ENCODE measurements around the gene MYO9B. TPM values are rescaled to one million over a fixed set of nuclear protein-coding genes. Genes with fewer than 3 reads are reported as not detected.
A peak's percentile ranks its signal among the peaks of the same experiment; 100 is the strongest.

The MYO9B gene
- total RNA-seq, 2 donors from 2014 or later = 69.9 to 82.2 TPM

- intact Hi-C loops (cut with DNase I, micrococcal nuclease) = no loop called here
- ATAC-seq = no peak
- no peak for DNase-seq
Measured at GRCh38 chr19:17058236-17058635, 17.3 kb upstream of the MYO9B start.

GRCh38 chr19:17060802-17061201, 14.8 kb upstream of the MYO9B start:
- no peak for ATAC-seq
- intact Hi-C loops (cut with DNase I, micrococcal nuclease) = loop anchor here in 1 of 2 donors (10.0 kb wide), 1 partner anchor 224 kb away; the partner anchor contains the start of gene ANKLE1

GRCh38 chr19:17061205-17061604, 14.4 kb upstream of the MYO9B start:
- ATAC-seq = peak; percentile 75
- intact Hi-C loops (cut with DNase I, micrococcal nuclease) = loop anchor here in 1 of 2 donors (10.0 kb wide), 1 partner anchor 224 kb away; the partner anchor contains the start of gene ANKLE1
- DNase-seq = peak in 1 of 2 donors; percentile 35

More at GRCh38 chr19:17060802-17061201, 14.8 kb upstream of the MYO9B start:
- no peak for DNase-seq

- ATAC-seq = peak; percentile 87
- peak; percentile 56 to 64 for DNase-seq
- intact Hi-C loops (cut with DNase I, micrococcal nuclease) = loop anchor here in 1 of 2 donors (10.0 kb wide), 1 partner anchor 223 kb away; the partner anchor contains the start of gene ANKLE1
Measured at GRCh38 chr19:17061691-17062090, 13.9 kb upstream of the MYO9B start.

- intact Hi-C loops (cut with DNase I, micrococcal nuclease) = loop anchor here in 1 of 2 donors (10.0 kb wide), 1 partner anchor 221 kb away; the partner anchor contains the start of gene ANKLE1
- ATAC-seq (no peak), DNase-seq (no peak)
Measured at GRCh38 chr19:17063428-17063827, 12.1 kb upstream of the MYO9B start.

- ATAC-seq (no peak), DNase-seq (no peak)
- intact Hi-C loops (cut with DNase I, micrococcal nuclease) = loop anchor here in 1 of 2 donors (10.0 kb wide), 1 partner anchor 216 kb away; the partner anchor contains the start of gene ANKLE1
Measured at GRCh38 chr19:17069193-17069592, 6.4 kb upstream of the MYO9B start.

- DNase-seq = no peak
Measured at GRCh38 chr19:17070421-17070820, 5.2 kb upstream of the MYO9B start.

GRCh38 chr19:17070912-17071311, 4.7 kb upstream of the MYO9B start:
- DNase-seq = no peak

More at GRCh38 chr19:17070421-17070820, 5.2 kb upstream of the MYO9B start:
- intact Hi-C loops (cut with DNase I, micrococcal nuclease) = loop anchor here in 1 of 2 donors (10.0 kb wide), 1 partner anchor 64 kb away; no protein-coding TSS in a partner anchor
- ATAC-seq = no peak

GRCh38 chr19:17073869-17074633, 1.5 kb upstream of the MYO9B start:
- intact Hi-C loops (cut with DNase I, micrococcal nuclease) = loop anchor here in 1 of 2 donors (10.0 kb wide), 1 partner anchor 61 kb away; no protein-coding TSS in a partner anchor
- DNase-seq = peak in 1 of 2 donors; percentile 49
- ATAC-seq = peak; percentile 7

More at GRCh38 chr19:17070912-17071311, 4.7 kb upstream of the MYO9B start:
- ATAC-seq = no peak
- intact Hi-C loops (cut with DNase I, micrococcal nuclease) = loop anchor here in 1 of 2 donors (10.0 kb wide), 1 partner anchor 64 kb away; no protein-coding TSS in a partner anchor

GRCh38 chr19:17074634-17075034, 943 bp upstream of the MYO9B start:
- intact Hi-C loops (cut with DNase I, micrococcal nuclease) = loop anchor here in 1 of 2 donors (10.0 kb wide), 1 partner anchor 60 kb away; no protein-coding TSS in a partner anchor
- DNase-seq (no peak), ATAC-seq (peak; percentile 2)

- ATAC-seq (peak; percentile 6), DNase-seq (peak; percentile 54 to 72)
- intact Hi-C loops (cut with DNase I, micrococcal nuclease) = loop anchor here in 1 of 2 donors (10.0 kb wide), 1 partner anchor 59 kb away; no protein-coding TSS in a partner anchor
Measured at GRCh38 chr19:17075864-17076542, 426 bp downstream of the MYO9B start.

GRCh38 chr19:17076543-17076991, 990 bp downstream of the MYO9B start:
- intact Hi-C loops (cut with DNase I, micrococcal nuclease) = loop anchor here in 1 of 2 donors (10.0 kb wide), 1 partner anchor 58 kb away; no protein-coding TSS in a partner anchor
- DNase-seq (peak in 1 of 2 donors; percentile 34), ATAC-seq (no peak)

GRCh38 chr19:17077447-17078028, 2.0 kb downstream of the MYO9B start:
- DNase-seq (no peak), ATAC-seq (no peak)
- intact Hi-C loops (cut with DNase I, micrococcal nuclease) = loop anchor here in 1 of 2 donors (10.0 kb wide), 1 partner anchor 57 kb away; no protein-coding TSS in a partner anchor

- intact Hi-C loops (cut with DNase I, micrococcal nuclease) = loop anchor here in 1 of 2 donors (10.0 kb wide), 1 partner anchor 57 kb away; no protein-coding TSS in a partner anchor
- ATAC-seq (no peak), DNase-seq (peak in 1 of 2 donors; percentile 36)
Measured at GRCh38 chr19:17078036-17078919, 2.7 kb downstream of the MYO9B start.

- intact Hi-C loops (cut with DNase I, micrococcal nuclease) = loop anchor here in 1 of 2 donors (10.0 kb wide), 1 partner anchor 56 kb away; no protein-coding TSS in a partner anchor
- ATAC-seq = no peak
- DNase-seq = no peak
Measured at GRCh38 chr19:17078920-17079709, 3.5 kb downstream of the MYO9B start.

- intact Hi-C loops (cut with DNase I, micrococcal nuclease) = loop anchor here in 1 of 2 donors (10.0 kb wide), 1 partner anchor 55 kb away; no protein-coding TSS in a partner anchor
- no peak for ATAC-seq
- DNase-seq = peak; percentile 55 to 78
Measured at GRCh38 chr19:17079710-17080439, 4.3 kb downstream of the MYO9B start.

Measured in left colon (tissue), 2 donors.